Measurements from ENCODE around the gene RPS14.

The RPS14 gene

GRCh38 chr5:150413176-150413901, 36.2 kb downstream of the RPS14 start:
- no peak for DNase-seq (ENCODE audit: low read depth)

GRCh38 chr5:150412319-150413175, 37.0 kb downstream of the RPS14 start, which contains the start of gene CD74:
CD74 (minus strand) TSS chr5:150412910; CDS start chr5:150412749, 161 bp downstream.
- peak; percentile 48 for DNase-seq (ENCODE audit: low read depth)

- DNase-seq (ENCODE audit: low read depth), result peak; percentile 39
These were observed 38.1 kb downstream of the RPS14 start for GRCh38 chr5:150411245-150411979.

- peak; percentile 71 for DNase-seq (ENCODE audit: low read depth)
These were observed 38.9 kb downstream of the RPS14 start for GRCh38 chr5:150410524-150411244.

GRCh38 chr5:150409638-150410523, 39.7 kb downstream of the RPS14 start:
- DNase-seq (ENCODE audit: low read depth), result peak; percentile 88

- no peak for DNase-seq (ENCODE audit: low read depth)
These were observed 41.2 kb downstream of the RPS14 start for GRCh38 chr5:150408231-150408943.

GRCh38 chr5:150407096-150407720, 42.3 kb downstream of the RPS14 start:
- no peak for DNase-seq (ENCODE audit: low read depth)

GRCh38 chr5:150406723-150407095, 42.8 kb downstream of the RPS14 start:
- DNase-seq (ENCODE audit: low read depth), result no peak

GRCh38 chr5:150406103-150406722, 43.3 kb downstream of the RPS14 start:
- DNase-seq (ENCODE audit: low read depth), result no peak

- no peak for DNase-seq (ENCODE audit: low read depth)
These were observed 44.4 kb downstream of the RPS14 start for GRCh38 chr5:150404941-150405816.

- DNase-seq (ENCODE audit: low read depth), result no peak
These were observed 45.0 kb downstream of the RPS14 start for GRCh38 chr5:150404535-150404934.

GRCh38 chr5:150404121-150404520, 45.4 kb downstream of the RPS14 start:
- no peak for DNase-seq (ENCODE audit: low read depth)

GRCh38 chr5:150402901-150403342, 46.6 kb downstream of the RPS14 start:
- no peak for DNase-seq (ENCODE audit: low read depth)

GRCh38 chr5:150402229-150402773, 47.2 kb downstream of the RPS14 start:
- no peak for DNase-seq (ENCODE audit: low read depth)

GRCh38 chr5:150401376-150402228, 47.9 kb downstream of the RPS14 start:
- no peak for DNase-seq (ENCODE audit: low read depth)

GRCh38 chr5:150401076-150401375, 48.5 kb downstream of the RPS14 start:
- no peak for DNase-seq (ENCODE audit: low read depth)
